HepG2 (cell line): ENCODE data around the gene PADI1. TPM values are rescaled to one million over a fixed set of nuclear protein-coding genes. Genes with fewer than 3 reads are reported as not detected.

Source experiments
- ATAC-seq: fragments of 200-7000 bp; cut with Tn5 transposase; 3 replicates; pipeline ENCODE4 v1.9.1; 2020; ENCODE audit warnings: mild to moderate bottlenecking, moderate library complexity
- BruUV-seq: library from RNA; stranded (reverse); fragments of 400-500 nt; replicated peaks from 2 replicates; lab custom pipeline; 2021; lab: Mats Ljungman, UMichigan
- CTCF ChIA-PET: fragments of 300-600 bp; formaldehyde crosslinking; extraction: SDS; loops from one replicate; lab custom pipeline; 2021; ENCODE audit warnings: low total read pairs, inconsistent platforms, low intra/inter-chr PET ratio; lab: Yijun Ruan, JAX
- POLR2A ChIA-PET: fragments of 350-600 bp; sonication (Branson Sonifier 250); formaldehyde crosslinking; loops from one replicate; lab custom pipeline; 2020; ENCODE audit warnings: antibody characterized with exemption, inconsistent platforms; lab: Yijun Ruan, JAX
- DNase-seq: peaks from one replicate; pipeline ENCODE4 v3.0.0-alpha.2; 2015; ENCODE audit warnings: low spot score
- FAIRE-seq: peaks from 3 replicates; lab custom pipeline; 2011; peaks lifted over from hg19 to GRCh38; lab: Jason Lieb, UNC
- H2AFZ ChIP-seq: one replicate; pipeline ENCODE4 v1.6.1; 2011; ENCODE audit warnings: low read length, inconsistent platforms
- H3K27ac ChIP-seq: fragments of 300-600 bp; 3 replicates; pipeline ENCODE4 v1.8.0; 2011; ENCODE audit warnings: mixed run types, mild to moderate bottlenecking, mixed read lengths, low read length, inconsistent platforms; ENCODE audit not compliant: insufficient read depth; ENCODE audit errors: extremely low read length
- H3K27me3 ChIP-seq, 2 experiments: fragments of 200-600 bp in 1 of 2; 2 replicates in 1 of 2; 3 replicates in 1 of 2; pipeline versions ENCODE4 v1.6.0 to v1.8.0; 2011; ENCODE audit warnings: low read length in 2 of 2, mild to moderate bottlenecking in 2 of 2, moderate library complexity in 2 of 2, inconsistent platforms in 1 of 2; ENCODE audit not compliant: insufficient read depth in 2 of 2, control insufficient read depth in 1 of 2
- H3K36me3 ChIP-seq, 2 experiments: fragments of 200-600 bp in 1 of 2; replicated peaks in 1 of 2; 2 replicates in 1 of 2; 3 replicates in 1 of 2; pipeline versions ENCODE4 v1.5.1 to v1.8.0; 2011; ENCODE audit warnings: low read length in 2 of 2, inconsistent platforms in 1 of 2; ENCODE audit not compliant: insufficient read depth in 2 of 2, control insufficient read depth in 1 of 2
- H3K4me1 ChIP-seq: 2 replicates; pipeline ENCODE4 v1.5.1; 2012; ENCODE audit warnings: low read length, inconsistent platforms; ENCODE audit not compliant: insufficient read depth
- H3K4me2 ChIP-seq: 2 replicates; pipeline ENCODE4 v1.6.0; 2011; ENCODE audit warnings: low read depth, low read length, inconsistent platforms
- H3K4me3 ChIP-seq, 3 experiments: fragments of 200-600 bp in 1 of 3; sonication (generic), shearing (Covaris generic) in 1 of 3; replicated peaks in 1 of 3; 2 replicates each; pipeline ENCODE4 v1.5.1; 2011 to 2016; ENCODE audit warnings: low read length in 3 of 3, inconsistent platforms in 2 of 3, low read depth in 2 of 3, mild to moderate bottlenecking in 2 of 3, control low read depth in 1 of 3, mixed read lengths in 1 of 3; ENCODE audit not compliant: insufficient read depth in 1 of 3
- H3K79me2 ChIP-seq: one replicate; pipeline ENCODE4 v1.6.1; 2011; ENCODE audit warnings: low read length, inconsistent platforms; ENCODE audit not compliant: insufficient read depth
- H3K9ac ChIP-seq: 2 replicates; pipeline ENCODE4 v1.6.0; 2011; ENCODE audit warnings: mild to moderate bottlenecking, low read depth, low read length, inconsistent platforms; ENCODE audit not compliant: insufficient read depth
- H3K9me3 ChIP-seq: 2 replicates; pipeline ENCODE4 v1.5.1; 2012; ENCODE audit warnings: mild to moderate bottlenecking, low read length
- H4K20me1 ChIP-seq: 2 replicates; pipeline ENCODE4 v1.6.0; 2011; ENCODE audit warnings: inconsistent platforms, mild to moderate bottlenecking, low read length, moderate library complexity; ENCODE audit not compliant: insufficient read depth
- ARID3A ChIP-seq: IDR thresholded peaks from 2 replicates; pipeline ENCODE4 v1.6.1; 2012; ENCODE audit warnings: low read depth, low read length, improper control_type of control experiment
- BHLHE40 ChIP-seq: IDR thresholded peaks from 2 replicates; pipeline ENCODE4 v1.6.1; 2011; ENCODE audit warnings: low read length, improper control_type of control experiment
- CEBPB ChIP-seq: IDR thresholded peaks from 2 replicates; pipeline ENCODE4 v1.6.1; 2011; ENCODE audit warnings: low read depth, low read length, improper control_type of control experiment, borderline replicate concordance
- CTCF ChIP-seq: sonication (generic); formaldehyde crosslinking; IDR thresholded peaks from 2 replicates; pipeline ENCODE4 v1.5.0; 2020; ENCODE audit warnings: mild to moderate bottlenecking, missing genetic modification reagents, moderate library complexity
- GATA4 ChIP-seq: sonication (generic); IDR thresholded peaks from 2 replicates; pipeline ENCODE4 v1.6.1; 2016; ENCODE audit warnings: antibody characterized with exemption, low read depth, borderline replicate concordance
- HINFP ChIP-seq: sonication (generic); formaldehyde crosslinking; IDR thresholded peaks from 2 replicates; pipeline ENCODE4 v1.4.0; 2020; ENCODE audit warnings: low read depth, mild to moderate bottlenecking, missing genetic modification reagents
- IKZF5 ChIP-seq: IDR thresholded peaks from 2 replicates; pipeline ENCODE4 v1.6.1; 2018; ENCODE audit warnings: missing genetic modification reagents, mild to moderate bottlenecking, missing compliant biosample characterization
- KDM1A ChIP-seq: IDR thresholded peaks from 2 replicates; pipeline ENCODE4 v1.6.1; 2016; ENCODE audit warnings: missing compliant biosample characterization
- MEF2D ChIP-seq: sonication (generic); formaldehyde crosslinking; IDR thresholded peaks from 2 replicates; pipeline ENCODE4 v1.5.1; 2020; ENCODE audit warnings: mild to moderate bottlenecking, missing genetic modification reagents
- MIER2 ChIP-seq: IDR thresholded peaks from 2 replicates; pipeline ENCODE4 v1.6.1; 2016; ENCODE audit warnings: missing biosample characterization, missing genetic modification reagents
- NFKB2 ChIP-seq: sonication (generic); formaldehyde crosslinking; IDR thresholded peaks from 2 replicates; pipeline ENCODE4 v1.4.0; 2020; ENCODE audit warnings: missing genetic modification reagents, borderline replicate concordance
- NKX3-1 ChIP-seq: sonication (generic); formaldehyde crosslinking; IDR thresholded peaks from 2 replicates; pipeline ENCODE4 v1.5.0; 2020; ENCODE audit warnings: missing genetic modification reagents
- RFX5 ChIP-seq: IDR thresholded peaks from 2 replicates; pipeline ENCODE4 v1.6.1; 2011; ENCODE audit warnings: low read depth, low read length, improper control_type of control experiment
- ZNF326 ChIP-seq: sonication (generic); formaldehyde crosslinking; IDR thresholded peaks from 2 replicates; pipeline ENCODE4 v1.4.0; 2020; ENCODE audit warnings: missing genetic modification reagents, borderline replicate concordance
- ZNF33A ChIP-seq: sonication (generic); formaldehyde crosslinking; IDR thresholded peaks from 2 replicates; pipeline ENCODE4 v1.5.1; 2020; ENCODE audit warnings: missing genetic modification reagents, mild to moderate bottlenecking, moderate library complexity, borderline replicate concordance
- ZNF446 ChIP-seq: sonication (generic); formaldehyde crosslinking; IDR thresholded peaks from 2 replicates; pipeline ENCODE4 v1.5.0; 2020; ENCODE audit warnings: mild to moderate bottlenecking, missing genetic modification reagents
- ZNF468 ChIP-seq: sonication (generic); formaldehyde crosslinking; IDR thresholded peaks from 2 replicates; pipeline ENCODE4 v1.8.0; 2022; ENCODE audit warnings: mild to moderate bottlenecking, moderate library complexity, missing genetic modification reagents
- ZNF510 ChIP-seq: sonication (generic); formaldehyde crosslinking; IDR thresholded peaks from 2 replicates; pipeline ENCODE4 v1.4.0; 2020; ENCODE audit warnings: low read depth, mild to moderate bottlenecking, missing genetic modification reagents
- WGBS: methylation state at CpG from one replicate; pipeline ENCODE4 v1.1.6; 2017; ENCODE audit warnings: low lambda C conversion rate; 5-methylcytosine and 5-hydroxymethylcytosine counted together
- in situ Hi-C: cut with HindIII; loops from 2 replicates; pipeline ENCODE4 v1.10.0; 2017; ENCODE audit warnings: low pct_unique_long_range_greater_than_20kb; ENCODE audit not compliant: extremely low pct_ligation_motif_present
- intact Hi-C: fragments of 100-400 bp; cut with micrococcal nuclease; formaldehyde crosslinking; loops from one replicate; pipeline ENCODE4 v1.10.0; 2022; ENCODE audit not compliant: unreplicated experiment
- polyA plus RNA-seq, 8 experiments: library from polyadenylated mRNA; depleted of rRNA in 3 of 8; stranded (reverse) in 7 of 8; unstranded in 1 of 8; fragments of >200 nt; fragmentation: Illumina TruSeq in 4 of 8; extraction: Trizol in 4 of 8; gene quantifications; 2 replicates each; pipeline versions ENCODE4 v1.2.1 to v1.2.3, GENCODE V29; 2011 to 2016; ENCODE audit warnings: low read depth in 4 of 8, missing spikeins in 1 of 8, mixed read lengths in 1 of 8; ENCODE audit not compliant: insufficient read depth in 1 of 8
- total RNA-seq, 5 experiments: library from RNA; depleted of rRNA; stranded (reverse); fragments of >200 nt; fragmentation: Illumina TruSeq; extraction: Trizol; gene quantifications; 2 replicates each; pipeline ENCODE4 v1.2.3, GENCODE V29; 2016; ENCODE audit warnings: low read depth in 1 of 5

PADI1 gene
- total and polyA plus RNA-seq, 2 of the 13 experiments (the other 11 are each of a cell fraction or from before 2014, with no cell fraction given): not detected

- ChIA-PET CTCF (no interaction called here), POLR2A (no interaction called here)
- TF ChIP-seq GATA4 (no peak), ARID3A (no peak), ZNF510 (CRISPR knock-in tag) (no peak), ZNF326 (CRISPR knock-in tag) (no peak), IKZF5 (CRISPR knock-in tag) (no peak), HINFP (CRISPR knock-in tag) (no peak), ZNF468 (no peak), NKX3-1 (no peak), ZNF446 (no peak), MIER2 (CRISPR knock-in tag) (no peak), NFKB2 (CRISPR knock-in tag) (no peak), BHLHE40 (no peak), KDM1A (CRISPR knock-in tag) (no peak), MEF2D (CRISPR knock-in tag) (no peak), RFX5 (no peak), CTCF (CRISPR knock-in tag) (no peak), CEBPB (no peak), ZNF33A (CRISPR knock-in tag) (no peak)
Measured at GRCh38 chr1:17259233-17259873, 54.4 kb downstream of the PADI1 start.

More at GRCh38 chr1:17259233-17259873, 54.4 kb downstream of the PADI1 start:
- peaks cover 2 to 11% of the 10 kb centered on the region in 2 experiments; a peak in 1 of 5 replicates for H3K27me3 ChIP-seq
- FAIRE-seq (no peak), DNase-seq (no peak), ATAC-seq (no peak)
- H3K9ac ChIP-seq: no peak overlapping the region
- no peaks in the 10 kb centered on the region for H4K20me1 ChIP-seq
- 20% methylated on average over 13 of the region's 24 CpGs for WGBS
- intact Hi-C loops: no loop called here
- H3K79me2 ChIP-seq: no peaks in the 10 kb centered on the region
- no peak overlapping the region for H3K27ac ChIP-seq
- H3K4me2 ChIP-seq: no peak overlapping the region
- H3K4me3 ChIP-seq: no peak overlapping the region
- no peaks in the 10 kb centered on the region for H3K36me3 ChIP-seq
- in situ Hi-C loops: no loop called here
- no peaks in the 10 kb centered on the region for H3K9me3 ChIP-seq
- no peak overlapping the region for H2AFZ ChIP-seq
- no peaks in the 10 kb centered on the region for H3K4me1 ChIP-seq
- BruUV-seq: no TSS peak
